Measurements from ENCODE around the gene RNFT2.

- no peak for TF ChIP-seq REST (IDR thresholded peaks at IDR 0.05; ENCODE audit: borderline replicate concordance)
- no peak for TF ChIP-seq CTCF (IDR thresholded peaks at IDR 0.05; ENCODE audit: poor library complexity, severe bottlenecking)
- no peak for TF ChIP-seq POLR2AphosphoS5 (IDR thresholded peaks at IDR 0.05)
- no peak for TF ChIP-seq EZH2 (IDR thresholded peaks at IDR 0.05; ENCODE audit: borderline replicate concordance, insufficient read depth, low read length, poor library complexity, severe bottlenecking)
- no peak for TF ChIP-seq EP300 (conservative IDR thresholded peaks at IDR 0.05; ENCODE audit: poor library complexity, severe bottlenecking)
- TF ChIP-seq MXI1 (conservative IDR thresholded peaks at IDR 0.05; ENCODE audit: poor library complexity, severe bottlenecking): no peak
- no peak for TF ChIP-seq RAD21 (conservative IDR thresholded peaks at IDR 0.05)
- no peak for TF ChIP-seq TAF1 (IDR thresholded peaks at IDR 0.05; ENCODE audit: low read depth)
- no peak for TF ChIP-seq SMC3 (conservative IDR thresholded peaks at IDR 0.05; ENCODE audit: poor library complexity)
Measured at GRCh38 chr12:116777245-116777644, 39.1 kb downstream of the RNFT2 start.

Data from neural cell (in vitro differentiated cells).